Trophoblast cell (in vitro differentiated cells and primary cell): ENCODE results near the gene RNF125.

Experiments used
- DNase-seq, 2 donors: peaks; one replicate each; pipeline ENCODE4 v3.0.0-alpha.2; 2016
- H2AFZ ChIP-seq: 2 replicates; pipeline ENCODE4 v1.6.1; 2013; ENCODE audit warnings: low read length, moderate library complexity, mild to moderate bottlenecking; ENCODE audit not compliant: insufficient read depth, poor library complexity
- H2AK5ac ChIP-seq: 2 replicates; pipeline ENCODE4 v1.6.1; 2013; ENCODE audit warnings: mild to moderate bottlenecking, low read length
- H2BK120ac ChIP-seq: 2 replicates; pipeline ENCODE4 v1.6.1; 2013; ENCODE audit warnings: low read length, mild to moderate bottlenecking, moderate library complexity; ENCODE audit not compliant: insufficient read depth, poor library complexity
- H2BK12ac ChIP-seq: 2 replicates; pipeline ENCODE4 v1.6.1; 2013; ENCODE audit warnings: mild to moderate bottlenecking, low read length, moderate library complexity
- H2BK5ac ChIP-seq: 2 replicates; pipeline ENCODE4 v1.6.1; 2013; ENCODE audit warnings: low read length, low read depth, moderate library complexity, mild to moderate bottlenecking; ENCODE audit not compliant: poor library complexity
- H3K14ac ChIP-seq: 2 replicates; pipeline ENCODE4 v1.6.1; 2013; ENCODE audit warnings: mild to moderate bottlenecking, low read length
- H3K18ac ChIP-seq: 2 replicates; pipeline ENCODE4 v1.6.1; 2013; ENCODE audit warnings: mild to moderate bottlenecking, low read length
- H3K23ac ChIP-seq: 2 replicates; pipeline ENCODE4 v1.6.1; 2013; ENCODE audit warnings: low read length
- H3K27ac ChIP-seq: 2 replicates; pipeline ENCODE4 v1.5.1; 2013; ENCODE audit warnings: low read depth, mild to moderate bottlenecking, inconsistent platforms, low read length, moderate library complexity
- H3K27me3 ChIP-seq: 2 replicates; pipeline ENCODE4 v1.6.1; 2013; ENCODE audit warnings: inconsistent platforms, mild to moderate bottlenecking, low read length, moderate library complexity; ENCODE audit not compliant: insufficient read depth
- H3K36me3 ChIP-seq, 2 experiments: 1 replicate in 1 of 2; 2 replicates in 1 of 2; pipeline ENCODE4 v1.6.1; 2013; ENCODE audit warnings: low read length in 2 of 2, mild to moderate bottlenecking in 2 of 2, moderate library complexity in 1 of 2; ENCODE audit not compliant: insufficient read depth in 2 of 2, control insufficient read depth in 1 of 2
- H3K4ac ChIP-seq: 2 replicates; pipeline ENCODE4 v1.6.1; 2013; ENCODE audit warnings: low read depth, mild to moderate bottlenecking, low read length, moderate library complexity
- H3K4me1 ChIP-seq, 2 experiments: 1 replicate in 1 of 2; 2 replicates in 1 of 2; pipeline ENCODE4 v1.6.1; 2013; ENCODE audit warnings: low read length in 2 of 2, mild to moderate bottlenecking in 2 of 2, moderate library complexity in 1 of 2; ENCODE audit not compliant: insufficient read depth in 2 of 2, control insufficient read depth in 1 of 2
- H3K4me2 ChIP-seq: 2 replicates; pipeline ENCODE4 v1.6.1; 2013; ENCODE audit warnings: inconsistent platforms, mild to moderate bottlenecking, low read length, moderate library complexity
- H3K4me3 ChIP-seq: 2 replicates; pipeline ENCODE4 v1.5.1; 2013; ENCODE audit warnings: mild to moderate bottlenecking, low read depth, low read length, inconsistent platforms
- H3K79me1 ChIP-seq: one replicate; pipeline ENCODE4 v1.6.1; 2013; ENCODE audit warnings: low read length
- H3K79me2 ChIP-seq: 2 replicates; pipeline ENCODE4 v1.6.1; 2013; ENCODE audit warnings: low read length, mild to moderate bottlenecking; ENCODE audit not compliant: control insufficient read depth, insufficient read depth, poor library complexity
- H3K9ac ChIP-seq: 2 replicates; pipeline ENCODE4 v1.6.1; 2013; ENCODE audit warnings: mild to moderate bottlenecking, low read length
- H3K9me3 ChIP-seq: 2 replicates; pipeline ENCODE4 v1.6.1; 2013; ENCODE audit warnings: low read depth, mild to moderate bottlenecking, control low read depth, inconsistent platforms, low read length; ENCODE audit not compliant: insufficient read depth
- H4K12ac ChIP-seq: 2 replicates; pipeline ENCODE4 v1.6.1; 2013; ENCODE audit warnings: low read depth, mild to moderate bottlenecking, low read length, moderate library complexity
- H4K8ac ChIP-seq: 2 replicates; pipeline ENCODE4 v1.6.1; 2013; ENCODE audit warnings: low read depth, mild to moderate bottlenecking, low read length, moderate library complexity
- H4K91ac ChIP-seq: one replicate; pipeline ENCODE4 v1.6.1; 2013; ENCODE audit warnings: low read depth, mild to moderate bottlenecking, low read length, moderate library complexity
- WGBS: extraction: QIAGEN DNeasy Blood & Tissue Kit; methylation state at CpG from one replicate; pipeline ENCODE4 v1.1.7; 2013; ENCODE audit warnings: missing lambda C conversion rate; ENCODE audit not compliant: insufficient read length, insufficient coverage; ENCODE audit errors: extremely low coverage; 5-methylcytosine and 5-hydroxymethylcytosine counted together

The RNF125 gene

GRCh38 chr18:31977270-31977872 is 41.3 kb upstream of the RNF125 start:
- Histone ChIP-seq H3K36me3 (no peaks in the 10 kb centered on the region), H3K9me3 (peaks cover 26% of the 10 kb centered on the region), H3K27me3 (no peaks in the 10 kb centered on the region), H2AFZ (no peak overlapping the region), H4K91ac (no peak overlapping the region), H3K14ac (no peak overlapping the region), H3K4ac (no peak overlapping the region), H3K4me3 (no peak overlapping the region), H2BK120ac (no peak overlapping the region), H3K9ac (no peak overlapping the region), H3K79me1 (no peaks in the 10 kb centered on the region), H2BK5ac (no peak overlapping the region), H2BK12ac (no peak overlapping the region), H3K27ac (no peak overlapping the region), H4K12ac (no peak overlapping the region), H3K23ac (no peak overlapping the region), H2AK5ac (no peak overlapping the region), H3K4me1 (no peaks in the 10 kb centered on the region), H4K8ac (no peak overlapping the region), H3K79me2 (no peaks in the 10 kb centered on the region), H3K4me2 (no peak overlapping the region), H3K18ac (no peak overlapping the region)
- peak in 1 of 2 donors; percentile 63 for DNase-seq
- no CpG with 5 or more reads among the region's 9 CpGs for WGBS

GRCh38 chr18:31978616-31979015 is 40.0 kb upstream of the RNF125 start:
- H4K8ac ChIP-seq: no peak overlapping the region
- H3K79me1 ChIP-seq: no peaks in the 10 kb centered on the region
- no peak overlapping the region for H3K4me3 ChIP-seq
- no peak overlapping the region for H3K23ac ChIP-seq
- H2AK5ac ChIP-seq: no peak overlapping the region
- H2AFZ ChIP-seq: no peak overlapping the region
- no peak overlapping the region for H4K91ac ChIP-seq
- no peak overlapping the region for H3K9ac ChIP-seq
- DNase-seq: no peak
- peaks cover 17% of the 10 kb centered on the region for H3K9me3 ChIP-seq
- H2BK12ac ChIP-seq: no peak overlapping the region
- no peak overlapping the region for H4K12ac ChIP-seq
- H3K18ac ChIP-seq: no peak overlapping the region
- no peaks in the 10 kb centered on the region for H3K36me3 ChIP-seq
- H3K27me3 ChIP-seq: no peaks in the 10 kb centered on the region
- WGBS: no CpG with 5 or more reads among the region's 5 CpGs
- no peak overlapping the region for H3K27ac ChIP-seq
- H3K14ac ChIP-seq: no peak overlapping the region
- H2BK5ac ChIP-seq: no peak overlapping the region
- H3K4me1 ChIP-seq: no peaks in the 10 kb centered on the region
- no peak overlapping the region for H2BK120ac ChIP-seq
- no peaks in the 10 kb centered on the region for H3K79me2 ChIP-seq
- H3K4ac ChIP-seq: no peak overlapping the region
- H3K4me2 ChIP-seq: no peak overlapping the region

GRCh38 chr18:31979714-31980113 is 38.9 kb upstream of the RNF125 start:
- Histone ChIP-seq H4K12ac (no peak overlapping the region), H3K36me3 (no peaks in the 10 kb centered on the region), H3K27ac (no peak overlapping the region), H2BK12ac (no peak overlapping the region), H3K4me1 (no peaks in the 10 kb centered on the region), H2AK5ac (no peak overlapping the region), H2BK5ac (no peak overlapping the region), H3K79me1 (no peaks in the 10 kb centered on the region), H3K4me3 (no peak overlapping the region), H3K18ac (no peak overlapping the region), H3K9ac (no peak overlapping the region), H3K4me2 (no peak overlapping the region), H2AFZ (no peak overlapping the region), H3K9me3 (peaks cover 12% of the 10 kb centered on the region), H2BK120ac (no peak overlapping the region), H4K91ac (no peak overlapping the region), H3K23ac (no peak overlapping the region), H4K8ac (no peak overlapping the region), H3K4ac (no peak overlapping the region), H3K27me3 (no peaks in the 10 kb centered on the region), H3K14ac (no peak overlapping the region), H3K79me2 (no peaks in the 10 kb centered on the region)
- no CpG with 5 or more reads among the region's 2 CpGs for WGBS
- no peak for DNase-seq

GRCh38 chr18:31980863-31981262 is 37.8 kb upstream of the RNF125 start:
- no peak overlapping the region for H2BK12ac ChIP-seq
- no peak overlapping the region for H2BK5ac ChIP-seq
- H3K27ac ChIP-seq: no peak overlapping the region
- no peak overlapping the region for H3K9ac ChIP-seq
- no peak overlapping the region for H3K18ac ChIP-seq
- no peak overlapping the region for H3K4me3 ChIP-seq
- no peak overlapping the region for H2AK5ac ChIP-seq
- no peaks in the 10 kb centered on the region for H3K4me1 ChIP-seq
- no peaks in the 10 kb centered on the region for H3K79me1 ChIP-seq
- no peak overlapping the region for H4K8ac ChIP-seq
- H4K12ac ChIP-seq: no peak overlapping the region
- H3K23ac ChIP-seq: no peak overlapping the region
- no peaks in the 10 kb centered on the region for H3K27me3 ChIP-seq
- no peak overlapping the region for H3K4ac ChIP-seq
- no peak overlapping the region for H3K4me2 ChIP-seq
- H4K91ac ChIP-seq: no peak overlapping the region
- no peak overlapping the region for H2AFZ ChIP-seq
- no peaks in the 10 kb centered on the region for H3K79me2 ChIP-seq
- no peak overlapping the region for H2BK120ac ChIP-seq
- no peak overlapping the region for H3K14ac ChIP-seq
- H3K9me3 ChIP-seq: peaks cover 10% of the 10 kb centered on the region
- no peak for DNase-seq
- no peaks in the 10 kb centered on the region for H3K36me3 ChIP-seq
